Omental fat pad (tissue), 4 donors: Measurements from ENCODE around the gene NCOA3. TPM values are rescaled to one million over a fixed set of nuclear protein-coding genes. Genes with fewer than 3 reads are reported as not detected.
"Not testable (repeated sequence)": the region's sequence is repeated elsewhere in the genome, so short reads cannot be mapped to it uniquely, and the experiment has no call there.

ENCODE experiments used
- ATAC-seq: fragments of 150-250 bp; one replicate; pipeline ENCODE4 v1.9.1; 2016; ENCODE audit warnings: mild to moderate bottlenecking, moderate library complexity; ENCODE audit not compliant: low FRiP score
- DNase-seq: peaks from one replicate; pipeline ENCODE4 v3.0.0-alpha.2; 2019; ENCODE audit warnings: low spot score
- CTCF ChIP-seq, 3 donors: fragments of 450-650 bp; IDR thresholded peaks; one replicate each; pipeline ENCODE4 v1.5.1; 2016 to 2017; ENCODE audit warnings: antibody characterized with exemption in 3 of 3, mild to moderate bottlenecking in 3 of 3, moderate library complexity in 2 of 3
- total RNA-seq, 4 donors: library from RNA; depleted of rRNA; stranded (reverse); fragments of >200 nt; gene quantifications; one replicate each; pipeline ENCODE4 v1.1.0, GENCODE V29; 2016

Gene NCOA3
- total RNA-seq, 4 donors from 2014 or later: 33.7 to 70.6 (median 43.7) TPM

GRCh38 chr20:47549671-47550070, 48.0 kb downstream of the NCOA3 start:
- DNase-seq (no peak), ATAC-seq (no peak)
- TF ChIP-seq CTCF (IDR thresholded peaks at IDR 0.05): no peak

GRCh38 chr20:47551222-47551621, 49.5 kb downstream of the NCOA3 start:
- DNase-seq: no peak
- no peak for ATAC-seq
- TF ChIP-seq CTCF (IDR thresholded peaks at IDR 0.05): no peak

DNA sequence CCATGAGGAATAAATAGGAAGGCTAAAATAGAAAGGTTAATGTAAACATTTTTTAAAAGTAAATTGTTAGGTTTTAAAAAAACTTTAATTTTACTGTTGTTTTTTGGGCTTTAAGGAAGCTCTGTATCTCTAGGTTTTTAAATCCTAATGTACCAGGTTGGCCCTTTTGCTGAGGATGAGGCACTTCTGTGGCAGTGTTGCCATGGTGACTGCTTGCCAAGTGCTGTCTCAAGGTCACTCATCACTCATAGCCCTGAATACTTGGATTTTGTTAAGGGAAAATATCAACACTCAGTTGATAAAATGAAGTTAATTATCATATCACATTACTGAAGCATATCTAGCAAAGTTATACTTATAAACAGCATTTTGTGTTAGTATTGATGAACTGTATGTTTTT, 50.2 kb downstream of the NCOA3 start:
- no peak for ATAC-seq
- DNase-seq: no peak
- no peak for TF ChIP-seq CTCF (IDR thresholded peaks at IDR 0.05)

DNA sequence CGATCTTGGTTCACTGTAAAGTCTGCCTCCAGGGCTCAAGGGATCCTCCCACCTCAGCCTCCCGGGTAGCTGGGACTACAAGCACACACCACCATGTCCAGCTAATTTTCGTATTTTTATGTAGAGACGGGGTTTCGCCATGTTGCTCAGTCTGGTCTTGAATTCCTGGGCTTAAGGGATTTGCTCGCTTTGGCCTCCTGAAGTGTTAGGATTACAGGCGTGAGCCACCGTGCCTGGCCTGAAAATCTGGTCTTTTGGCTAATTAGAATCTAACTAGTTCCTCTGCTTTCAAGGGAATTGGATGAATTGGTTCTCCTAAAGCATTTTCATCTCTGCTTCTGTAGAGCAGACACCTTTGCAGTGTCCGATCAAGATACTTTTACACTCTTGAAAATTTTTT, 51.3 kb downstream of the NCOA3 start:
- DNase-seq: no peak
- no peak for ATAC-seq
- TF ChIP-seq CTCF (IDR thresholded peaks at IDR 0.05): no peak

GRCh38 chr20:47553594-47554235, 52.0 kb downstream of the NCOA3 start:
- ATAC-seq, DNase-seq: not testable (repeated sequence)

GRCh38 chr20:47554283-47554682, 52.6 kb downstream of the NCOA3 start:
- not testable (repeated sequence) for DNase-seq, ATAC-seq

DNA sequence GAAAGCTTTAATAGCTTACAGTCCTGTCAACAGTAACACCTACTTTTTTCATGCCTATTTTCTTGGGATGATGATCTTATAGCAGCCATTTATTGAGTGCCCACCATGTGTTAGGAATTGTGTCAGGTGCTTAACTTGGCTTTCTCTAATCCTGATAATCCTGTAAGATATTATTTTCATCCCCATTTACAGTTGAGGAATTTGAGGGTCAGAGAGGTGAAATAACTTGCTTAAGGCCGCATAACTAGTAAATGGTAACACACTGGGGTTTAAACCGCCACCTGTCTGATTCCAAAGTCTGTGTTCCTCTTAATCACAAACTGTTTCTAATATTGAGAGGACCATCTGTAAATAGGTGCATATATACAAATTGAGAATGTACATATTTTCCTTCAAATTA, 55.5 kb downstream of the NCOA3 start:
- TF ChIP-seq CTCF (IDR thresholded peaks at IDR 0.05): no peak

GRCh38 chr20:47557791-47558190, 56.1 kb downstream of the NCOA3 start:
- ATAC-seq (no peak), DNase-seq (no peak)
- no peak for TF ChIP-seq CTCF (IDR thresholded peaks at IDR 0.05)

More for the DNA sequence above, 55.5 kb downstream of the NCOA3 start:
- DNase-seq (no peak), ATAC-seq (no peak)
